HG02884 (cell line): ENCODE measurements around the gene FBLN7.
"Not testable (repeated sequence)": the region's sequence is repeated elsewhere in the genome, so short reads cannot be mapped to it uniquely, and the experiment has no call there.

Experiments
- ATAC-seq: cut with Tn5 transposase; IDR thresholded peaks from one replicate; pipeline ENCODE4 v1.9.1; 2021; ENCODE audit warnings: mild to moderate bottlenecking, moderate library complexity; ENCODE audit not compliant: unreplicated experiment

FBLN7 gene, protein sequence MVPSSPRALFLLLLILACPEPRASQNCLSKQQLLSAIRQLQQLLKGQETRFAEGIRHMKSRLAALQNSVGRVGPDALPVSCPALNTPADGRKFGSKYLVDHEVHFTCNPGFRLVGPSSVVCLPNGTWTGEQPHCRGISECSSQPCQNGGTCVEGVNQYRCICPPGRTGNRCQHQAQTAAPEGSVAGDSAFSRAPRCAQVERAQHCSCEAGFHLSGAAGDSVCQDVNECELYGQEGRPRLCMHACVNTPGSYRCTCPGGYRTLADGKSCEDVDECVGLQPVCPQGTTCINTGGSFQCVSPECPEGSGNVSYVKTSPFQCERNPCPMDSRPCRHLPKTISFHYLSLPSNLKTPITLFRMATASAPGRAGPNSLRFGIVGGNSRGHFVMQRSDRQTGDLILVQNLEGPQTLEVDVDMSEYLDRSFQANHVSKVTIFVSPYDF

DNA sequence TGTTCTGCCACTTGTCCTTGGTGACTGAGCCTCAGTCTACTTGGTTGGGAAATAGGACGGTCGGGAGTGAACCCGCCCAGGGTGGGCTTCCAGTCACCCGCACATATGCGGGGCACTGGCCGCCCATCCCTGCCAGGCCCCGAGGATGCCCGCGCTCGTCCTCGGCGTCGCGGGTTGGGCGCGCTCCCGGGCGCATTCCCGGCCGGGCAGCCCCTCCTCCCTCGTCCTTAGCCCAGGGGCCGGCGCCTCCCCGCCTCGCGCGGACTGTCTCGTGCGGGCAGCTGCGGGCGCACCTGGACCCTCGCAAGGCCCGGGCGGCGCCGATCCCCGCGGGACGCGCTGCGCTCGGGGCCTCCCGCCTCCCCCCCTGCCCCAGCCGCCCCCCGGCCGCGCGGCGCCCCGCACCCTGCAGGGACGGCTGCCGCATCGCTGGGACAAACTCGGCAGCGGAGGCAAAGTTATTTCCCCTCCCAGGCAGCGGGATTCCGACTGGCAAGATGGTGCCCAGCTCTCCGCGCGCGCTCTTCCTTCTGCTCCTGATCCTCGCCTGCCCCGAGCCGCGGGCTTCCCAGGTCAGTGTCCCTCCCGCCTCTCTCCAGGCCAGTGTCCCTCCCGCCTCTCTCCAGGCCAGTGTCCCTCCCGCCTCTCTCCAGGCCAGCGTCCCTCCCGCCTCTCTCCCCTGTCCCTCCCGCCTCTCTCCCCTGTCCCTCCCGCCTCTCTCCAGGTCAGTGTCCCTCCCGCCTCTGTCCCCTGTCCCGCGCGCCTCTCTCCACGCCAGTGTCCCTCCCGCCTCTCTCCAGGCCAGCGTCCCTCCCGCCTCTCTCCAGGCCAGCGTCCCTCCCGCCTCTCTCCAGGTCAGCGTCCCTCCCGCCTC is at the start of gene FBLN7:
FBLN7 (plus strand) TSS at position 227 of the 874 bp plus-strand sequence; CDS start at position 498, 271 bp downstream.
- no peak for ATAC-seq

DNA sequence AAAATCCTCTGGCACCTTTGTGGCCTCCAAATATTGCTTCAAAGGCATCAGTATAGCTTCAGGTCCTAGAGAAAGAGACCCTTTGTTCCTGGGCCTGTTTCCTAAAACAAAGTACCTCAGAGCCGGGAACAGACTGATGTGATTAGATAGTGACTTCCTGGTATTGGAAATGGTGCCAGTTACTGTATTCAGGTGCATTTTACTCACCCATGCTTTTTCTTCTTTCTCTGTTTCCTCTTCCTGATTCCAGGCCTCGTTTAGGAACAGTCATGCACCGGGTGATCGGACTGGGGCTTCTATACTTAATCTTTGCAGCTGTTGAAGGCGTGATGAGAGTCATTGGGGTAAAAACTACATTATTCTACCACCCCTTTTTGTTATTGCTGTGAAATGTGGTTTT is 48.8 kb upstream of the FBLN7 start:
- ATAC-seq: no peak

DNA sequence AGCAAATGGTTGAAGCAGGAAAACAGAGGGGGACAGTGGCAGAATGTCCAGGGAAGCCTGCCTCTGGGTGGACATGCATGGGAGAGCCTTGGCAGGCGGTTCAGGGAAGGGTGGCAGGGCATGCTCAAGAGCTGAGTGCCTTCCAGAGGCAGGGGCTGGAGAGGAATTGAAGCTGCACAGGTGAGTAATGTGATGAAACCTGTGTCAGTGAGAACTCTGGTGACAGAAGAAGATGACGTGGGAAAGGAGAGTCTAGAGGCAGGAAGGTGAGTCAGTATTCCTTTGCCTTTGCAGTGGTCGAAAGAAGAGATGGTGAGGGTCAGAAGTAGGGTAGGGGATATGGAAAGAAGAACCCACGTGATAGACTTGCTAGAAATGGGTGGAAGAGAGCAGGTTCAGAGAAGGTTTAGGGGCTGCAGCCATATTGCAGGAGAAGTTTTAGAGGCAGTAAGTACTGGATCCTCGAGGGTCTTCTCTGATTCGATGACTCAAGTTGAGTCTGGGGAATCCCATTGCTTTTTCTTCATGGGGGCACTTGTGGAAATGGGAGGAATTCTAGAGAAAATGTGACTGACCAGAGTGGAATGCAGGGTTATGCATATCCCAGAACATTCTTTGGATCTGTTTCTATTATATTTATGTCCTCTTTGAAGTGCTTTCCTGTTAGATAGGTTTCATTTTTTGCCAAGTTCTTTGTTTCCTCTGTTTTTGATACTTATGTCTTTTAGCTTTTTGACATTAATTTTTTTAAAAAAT is 45.7 kb upstream of the FBLN7 start:
- ATAC-seq: no peak

DNA sequence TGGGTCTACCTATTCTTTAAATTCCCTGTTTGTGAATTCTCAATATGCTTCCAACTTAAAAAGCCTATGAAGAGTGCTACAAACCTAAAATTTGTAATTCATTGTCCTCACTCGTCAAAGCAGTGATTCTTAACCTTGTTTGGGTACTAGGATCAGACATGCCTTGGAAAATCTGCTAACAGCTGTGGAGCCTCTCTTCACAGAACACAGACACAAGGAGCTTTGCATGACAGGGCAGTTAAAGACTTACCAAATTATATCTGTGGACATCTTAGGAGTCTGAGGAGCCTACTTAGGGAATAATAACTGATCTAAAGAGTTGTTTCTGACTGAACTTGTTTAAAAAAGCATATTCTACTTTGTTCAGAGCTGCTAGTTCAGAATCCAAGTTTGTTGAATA is 45.0 kb upstream of the FBLN7 start:
- no peak for ATAC-seq

DNA sequence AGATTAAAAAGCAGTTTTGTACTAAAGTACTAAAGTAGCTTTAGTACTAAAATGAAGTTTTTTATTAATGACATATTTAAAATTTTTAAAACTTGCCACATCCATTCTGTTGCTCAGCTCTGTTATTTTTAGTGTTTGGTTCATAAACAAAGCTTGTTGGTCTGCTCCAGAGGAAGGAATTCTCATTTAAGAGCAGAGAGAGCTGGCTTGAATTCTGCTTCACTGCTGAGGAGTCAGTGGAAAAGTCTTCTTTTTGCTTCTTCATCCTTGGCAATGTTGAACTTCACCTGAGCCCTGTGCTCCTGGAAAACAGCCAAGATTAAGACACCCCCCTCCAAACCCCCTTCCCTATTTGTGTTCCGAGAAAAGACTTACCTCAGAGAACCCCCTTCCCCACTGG is 42.5 kb upstream of the FBLN7 start:
- ATAC-seq: no peak

DNA sequence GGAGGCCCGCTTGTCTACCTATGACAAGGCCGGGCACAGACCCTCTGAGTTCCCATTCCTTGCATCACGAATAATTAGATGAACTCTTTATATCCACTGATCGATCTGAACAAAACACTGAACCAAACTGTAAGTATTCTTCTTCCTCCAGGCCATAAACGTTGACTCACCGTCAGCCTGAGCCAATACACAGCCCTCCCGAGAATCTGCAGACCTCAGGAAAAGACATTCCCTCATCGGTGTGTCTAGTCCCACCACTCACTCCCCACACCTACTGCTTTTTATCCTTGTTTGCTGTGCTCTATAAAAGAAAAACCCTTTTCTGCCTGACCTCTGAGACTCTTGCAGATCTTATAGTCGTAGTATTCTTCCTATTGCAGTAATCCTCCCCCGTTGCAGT is 42.1 kb upstream of the FBLN7 start:
- no peak for ATAC-seq

DNA sequence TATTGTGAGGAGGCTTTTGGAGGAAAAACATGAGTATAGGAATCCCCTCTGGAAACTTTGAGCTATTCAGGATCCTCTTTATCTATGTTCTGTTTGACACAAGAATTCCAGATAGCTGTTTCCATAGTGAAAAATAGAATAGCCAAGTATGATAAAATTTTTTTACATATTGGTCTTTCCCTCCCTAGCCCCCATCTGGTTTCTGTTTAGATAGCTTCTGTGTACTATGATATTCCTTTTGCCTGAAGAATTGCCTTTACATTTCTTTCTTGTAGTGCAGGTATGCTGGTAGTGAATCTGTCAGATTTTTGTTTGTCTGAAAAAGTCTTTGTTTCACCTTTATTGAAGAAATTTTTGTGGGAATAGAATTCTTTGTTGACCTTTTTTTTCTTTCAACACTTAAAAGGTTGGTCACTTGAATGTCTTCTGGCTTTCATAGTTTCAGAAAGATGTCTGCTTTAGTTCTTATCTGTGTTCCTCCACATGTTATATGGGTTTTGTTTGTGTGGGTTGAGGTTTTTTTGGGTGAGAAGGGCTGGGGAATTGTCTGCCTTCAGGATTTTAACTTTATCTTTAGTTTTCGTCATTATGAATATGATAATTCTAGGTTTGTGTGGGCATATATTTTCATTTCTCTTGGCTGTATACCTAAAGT is 29.9 kb upstream of the FBLN7 start:
- no peak for ATAC-seq

DNA sequence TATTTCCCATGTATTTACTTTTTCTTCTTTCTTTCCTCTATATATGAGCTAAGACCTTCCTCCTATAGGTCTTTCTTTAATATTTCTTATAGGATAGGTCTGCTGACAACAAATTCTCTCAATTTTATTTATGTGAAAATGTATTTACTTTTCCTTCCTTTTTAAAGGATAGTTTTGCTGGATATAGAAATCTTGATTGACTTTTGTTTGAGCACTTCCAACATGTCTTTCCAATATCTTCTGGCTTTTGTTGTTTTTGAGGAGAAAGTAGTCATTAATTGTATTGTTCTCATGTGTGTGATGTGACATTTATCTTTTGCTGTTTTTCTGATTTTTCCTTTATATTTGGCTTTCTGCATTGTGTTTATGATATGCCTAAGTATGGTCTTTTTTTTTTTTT is 28.9 kb upstream of the FBLN7 start:
- no peak for ATAC-seq

DNA sequence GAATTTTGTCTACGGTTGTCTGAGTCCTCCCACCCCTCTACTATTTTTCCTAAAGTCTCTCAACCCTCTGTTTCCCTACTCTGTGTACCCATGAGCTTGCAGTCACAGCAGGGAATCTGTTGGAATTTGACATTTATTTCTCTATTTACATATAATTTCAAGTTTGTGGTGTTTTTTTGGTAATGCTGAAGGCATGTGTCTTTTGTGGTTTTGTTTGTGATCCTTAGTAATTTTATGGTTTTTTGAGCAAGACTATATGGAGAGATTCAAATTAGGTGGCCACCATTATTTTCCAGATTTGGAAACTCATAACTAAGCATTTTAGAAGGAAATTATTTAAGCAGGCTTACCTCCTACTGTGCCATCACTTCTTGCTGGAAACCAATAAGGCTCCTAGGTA is 27.2 kb upstream of the FBLN7 start:
- no peak for ATAC-seq

DNA sequence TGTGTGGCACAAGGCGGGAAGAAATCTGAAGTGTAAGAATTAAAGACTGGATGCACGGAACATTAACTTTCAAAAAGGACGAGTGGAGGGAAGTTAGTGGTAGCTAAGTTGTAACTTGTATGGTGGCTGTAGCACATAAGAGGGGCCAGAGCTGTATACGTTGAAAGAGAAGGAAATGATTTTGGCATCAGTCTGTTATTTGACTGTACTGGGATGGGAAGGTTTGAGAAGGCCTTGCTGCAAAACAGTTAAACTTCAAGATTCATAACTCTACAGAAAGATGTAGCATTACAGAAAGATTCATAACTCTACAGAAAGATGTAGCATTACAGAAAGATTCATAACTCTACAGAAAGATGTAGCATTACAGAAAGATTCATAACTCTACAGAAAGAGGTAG is 24.8 kb upstream of the FBLN7 start:
- not testable (repeated sequence) for ATAC-seq

DNA sequence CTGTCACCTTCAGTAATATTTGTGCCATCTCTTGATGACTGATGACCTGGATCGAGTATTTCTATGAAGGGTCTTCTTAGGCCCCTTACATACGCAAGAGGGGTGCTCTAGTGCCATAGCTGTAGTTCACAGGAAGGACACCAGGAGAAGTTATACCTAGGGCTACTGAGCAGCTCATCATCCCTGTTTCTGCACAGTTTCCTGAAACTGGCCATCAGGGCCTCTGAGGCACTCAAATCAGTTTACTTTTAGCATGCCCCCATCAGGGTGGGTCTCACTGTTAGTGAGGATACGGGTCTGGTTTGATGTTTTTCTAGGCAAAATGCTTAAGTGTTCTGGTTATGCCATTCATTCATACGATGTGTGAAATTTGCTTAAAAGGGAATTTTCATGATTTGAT is 20.0 kb upstream of the FBLN7 start:
- no peak for ATAC-seq

DNA sequence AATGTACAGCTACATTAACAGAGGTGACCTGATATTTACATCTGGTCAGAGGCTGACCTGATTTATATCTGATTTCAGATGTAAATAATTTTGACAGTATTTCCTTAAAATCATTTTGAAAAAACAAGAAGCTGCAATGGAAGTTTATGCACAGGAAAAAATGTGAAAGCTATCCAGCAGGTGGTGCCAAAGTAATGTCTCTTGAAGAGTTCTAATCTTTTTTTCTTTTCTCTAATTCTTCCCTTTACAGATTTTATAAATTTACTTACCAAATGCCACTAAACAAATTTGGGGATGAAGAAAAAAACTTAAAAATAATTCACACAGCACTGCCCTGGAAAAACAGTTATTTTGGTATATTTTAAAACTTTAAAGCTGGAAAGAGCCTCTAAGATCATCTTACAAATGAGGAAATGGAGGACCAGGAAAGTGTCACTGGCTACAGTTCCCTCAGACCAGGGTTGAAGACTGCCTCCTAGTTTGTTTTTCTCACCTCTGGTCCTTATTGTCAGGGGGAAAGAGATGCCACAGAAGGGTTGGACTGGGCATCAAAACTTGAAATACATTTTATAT is 16.4 kb upstream of the FBLN7 start:
- ATAC-seq: no peak

DNA sequence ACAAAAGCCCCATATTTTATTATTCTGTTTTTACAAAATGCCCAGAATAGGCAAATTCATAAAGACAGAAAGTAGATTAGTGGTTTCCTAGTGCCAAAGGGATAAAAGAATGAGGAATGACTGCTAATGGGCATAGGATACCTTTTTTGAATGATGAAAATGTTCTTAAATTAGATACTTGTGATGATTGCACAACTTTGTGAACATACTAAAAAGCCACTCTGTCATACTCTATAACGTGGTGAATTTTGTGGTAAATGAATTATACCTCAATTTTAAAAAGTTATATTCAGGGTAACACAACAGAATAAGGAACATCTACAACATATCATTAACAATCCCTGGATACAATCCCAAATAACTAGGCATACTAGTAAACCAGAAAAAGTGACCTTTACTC is 9.1 kb upstream of the FBLN7 start:
- ATAC-seq: no peak

DNA sequence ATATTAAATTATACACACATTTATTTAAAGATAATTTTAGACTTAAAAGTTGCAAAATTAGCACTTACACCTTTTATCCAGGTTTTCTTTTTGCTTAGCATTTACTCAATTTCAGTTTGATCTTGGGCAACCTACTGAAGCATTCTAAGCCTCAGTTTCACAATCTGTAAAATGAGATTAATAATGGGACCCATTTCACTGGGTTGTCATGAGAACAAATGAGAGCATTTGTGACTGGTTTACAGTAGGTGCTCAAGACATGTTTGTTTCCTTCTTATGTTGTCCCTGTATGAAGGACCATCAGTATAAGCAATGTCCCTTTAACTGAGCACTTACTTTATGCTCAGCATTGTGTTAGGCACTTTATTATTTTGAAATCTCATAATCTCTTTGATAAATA is 4.8 kb upstream of the FBLN7 start:
- ATAC-seq: no peak

DNA sequence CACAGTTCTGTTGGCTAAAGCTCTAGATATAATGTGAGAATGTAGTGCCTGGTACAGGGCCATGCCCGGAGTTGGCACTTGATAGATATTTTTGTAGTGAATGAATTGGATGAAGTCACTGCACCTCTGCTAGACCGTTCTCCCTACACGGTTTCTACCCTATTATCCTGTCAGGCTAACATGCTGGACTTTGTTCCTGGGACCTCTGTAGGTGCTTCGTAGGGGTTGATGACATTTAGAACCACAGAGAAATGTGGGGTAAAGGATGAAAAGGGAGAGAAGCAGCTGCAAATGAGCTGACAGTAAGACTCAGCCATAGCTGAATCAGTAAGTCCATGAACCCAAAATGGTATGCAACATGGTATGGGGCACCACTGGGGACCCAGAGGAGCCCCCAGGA is 4.1 kb upstream of the FBLN7 start:
- ATAC-seq: no peak

DNA sequence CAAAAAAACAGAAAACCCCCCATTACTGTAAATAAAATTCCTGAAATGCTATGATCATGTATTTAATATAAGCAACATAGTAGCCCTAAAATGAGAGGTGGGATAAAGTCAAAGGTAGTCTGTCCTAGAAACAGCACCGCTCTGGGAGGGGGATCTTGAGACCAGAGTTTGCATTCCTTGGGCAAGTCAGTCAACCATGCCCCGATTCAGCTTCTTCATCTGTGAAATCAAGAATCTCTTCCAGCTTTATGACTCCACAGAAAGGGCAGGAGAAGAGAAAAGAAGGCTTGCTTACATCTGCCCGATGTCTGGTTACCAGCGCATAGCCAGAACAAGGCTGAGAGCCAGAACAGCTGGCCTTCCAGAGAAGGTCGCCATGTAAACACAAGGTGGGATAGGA is 2.1 kb upstream of the FBLN7 start:
- no peak for ATAC-seq

DNA sequence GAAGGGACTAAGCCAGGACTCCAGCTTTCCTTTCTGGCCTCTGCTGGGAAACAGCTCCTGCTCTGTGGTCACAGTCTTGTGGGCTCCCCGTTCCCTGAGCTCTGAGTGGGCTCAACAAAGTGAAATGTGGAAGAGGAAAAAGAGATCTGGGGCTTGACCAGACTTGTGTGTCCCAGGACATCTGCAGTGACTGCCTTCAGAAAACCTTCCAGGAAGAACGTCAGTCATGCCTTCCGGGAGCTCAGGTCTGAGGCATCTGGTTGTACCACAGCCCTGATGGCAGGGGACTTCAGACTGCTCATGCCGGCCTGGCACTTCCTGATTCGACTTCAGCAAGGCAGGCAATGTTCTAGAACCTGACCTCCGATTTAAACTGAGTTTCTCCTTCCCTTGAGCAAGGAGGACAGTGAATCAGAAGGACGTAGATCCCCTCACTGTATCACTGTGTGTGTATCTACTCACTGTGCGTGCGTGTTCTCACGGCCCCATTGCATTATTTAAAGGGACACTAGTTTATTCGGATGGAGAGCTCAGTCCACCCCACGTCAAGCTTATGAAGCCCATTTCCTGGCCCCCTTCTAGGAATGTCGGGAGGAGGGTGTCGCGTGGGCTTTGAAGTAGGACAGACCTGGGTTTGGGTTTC is 548 bp upstream of the FBLN7 start:
- no peak for ATAC-seq

DNA sequence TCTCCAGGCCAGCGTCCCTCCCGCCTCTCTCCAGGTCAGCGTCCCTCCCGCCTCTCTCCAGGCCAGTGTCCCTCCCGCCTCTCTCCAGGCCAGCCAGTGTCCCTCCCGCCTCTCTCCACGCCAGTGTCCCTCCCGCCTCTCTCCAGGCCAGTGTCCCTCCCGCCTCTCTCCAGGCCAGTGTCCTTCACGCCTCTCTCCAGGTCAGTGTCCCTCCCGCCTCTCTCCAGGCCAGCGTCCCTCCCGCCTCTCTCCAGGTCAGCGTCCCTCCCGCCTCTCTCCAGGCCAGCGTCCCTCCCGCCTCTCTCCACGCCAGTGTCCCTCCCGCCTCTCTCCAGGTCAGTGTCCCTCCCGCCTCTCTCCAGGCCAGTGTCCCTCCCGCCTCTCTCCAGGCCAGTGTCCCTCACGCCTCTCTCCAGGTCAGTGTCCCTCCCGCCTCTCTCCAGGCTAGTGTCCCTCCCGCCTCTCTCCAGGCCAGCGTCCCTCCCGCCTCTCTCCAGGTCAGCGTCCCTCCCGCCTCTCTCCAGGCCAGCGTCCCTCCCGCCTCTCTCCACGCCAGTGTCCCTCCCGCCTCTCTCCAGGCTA is 939 bp downstream of the FBLN7 start:
- ATAC-seq: not testable (repeated sequence)

DNA sequence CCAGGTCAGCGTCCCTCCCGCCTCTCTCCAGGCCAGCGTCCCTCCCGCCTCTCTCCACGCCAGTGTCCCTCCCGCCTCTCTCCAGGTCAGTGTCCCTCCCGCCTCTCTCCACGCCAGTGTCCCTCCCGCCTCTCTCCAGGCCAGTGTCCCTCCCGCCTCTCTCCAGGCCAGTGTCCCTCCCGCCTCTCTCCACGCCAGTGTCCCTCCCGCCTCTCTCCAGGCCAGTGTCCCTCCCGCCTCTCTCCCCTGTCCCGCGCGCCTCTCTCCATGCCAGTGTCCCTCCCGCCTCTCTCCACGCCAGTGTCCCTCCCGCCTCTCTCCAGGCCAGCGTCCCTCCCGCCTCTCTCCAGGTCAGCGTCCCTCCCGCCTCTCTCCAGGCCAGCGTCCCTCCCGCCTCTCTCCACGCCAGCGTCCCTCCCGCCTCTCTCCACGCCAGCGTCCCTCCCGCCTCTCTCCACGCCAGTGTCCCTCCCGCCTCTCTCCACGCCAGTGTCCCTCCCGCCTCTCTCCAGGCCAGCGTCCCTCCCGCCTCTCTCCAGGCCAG is 1.5 kb downstream of the FBLN7 start:
- ATAC-seq: not testable (repeated sequence)
